Glutamatergic neuron (in vitro differentiated cells): ENCODE measurements around the gene RNF125. TPM values are rescaled to one million over a fixed set of nuclear protein-coding genes. Genes with fewer than 3 reads are reported as not detected.

ENCODE experiments used
- DNase-seq: peaks from one replicate; pipeline ENCODE4 v3.0.0; 2022
- H3K27ac Mint-ChIP-seq: one replicate; pipeline ENCODE4 v1.8.0; 2020; ENCODE audit warnings: mild to moderate bottlenecking, mixed read lengths, inconsistent platforms; ENCODE audit not compliant: unreplicated experiment
- H3K27me3 Mint-ChIP-seq: one replicate; pipeline ENCODE4 v1.8.0; 2020; ENCODE audit warnings: mild to moderate bottlenecking, moderate library complexity, mixed read lengths, inconsistent platforms; ENCODE audit not compliant: unreplicated experiment
- H3K36me3 Mint-ChIP-seq: one replicate; pipeline ENCODE4 v1.8.0; 2020; ENCODE audit warnings: mild to moderate bottlenecking, mixed read lengths, inconsistent platforms; ENCODE audit not compliant: unreplicated experiment
- H3K4me1 Mint-ChIP-seq: one replicate; pipeline ENCODE4 v1.8.0; 2020; ENCODE audit warnings: mild to moderate bottlenecking, low read depth, mixed read lengths, inconsistent platforms; ENCODE audit not compliant: unreplicated experiment
- H3K4me3 Mint-ChIP-seq: one replicate; pipeline ENCODE4 v1.8.0; 2020; ENCODE audit warnings: mild to moderate bottlenecking, mixed read lengths, inconsistent platforms; ENCODE audit not compliant: unreplicated experiment
- H3K9me3 Mint-ChIP-seq: one replicate; pipeline ENCODE4 v1.8.0; 2020; ENCODE audit warnings: mild to moderate bottlenecking, moderate library complexity, mixed read lengths, inconsistent platforms; ENCODE audit not compliant: unreplicated experiment
- CTCF ChIP-seq: fragments of 200-600 bp; sonication (generic); IDR thresholded peaks from one replicate; pipeline ENCODE4 v1.5.0; 2021; ENCODE audit not compliant: partially characterized antibody, unreplicated experiment
- total RNA-seq: library from RNA; stranded (reverse); fragmentation: NEBNext Ultra II Directional; extraction: Animal tissue kit (Norgen Biotek cat#: 25700); gene quantifications from one replicate; pipeline ENCODE4 v1.2.1, GENCODE V29; 2021; ENCODE audit not compliant: unreplicated experiment

The RNF125 gene
- total RNA-seq, 1 donor from 2014 or later, result 1.5 TPM

GRCh38 chr18:32037616-32038015 lies 19.0 kb downstream of the RNF125 start:
- no peaks in the 10 kb centered on the region for H3K4me1 Mint-ChIP-seq
- no peaks in the 10 kb centered on the region for H3K36me3 Mint-ChIP-seq
- peaks cover 1% of the 10 kb centered on the region for H3K9me3 Mint-ChIP-seq
- H3K27me3 Mint-ChIP-seq, result no peaks in the 10 kb centered on the region
- DNase-seq, result no peak
- no peak for TF ChIP-seq CTCF
- no peak overlapping the region for H3K27ac Mint-ChIP-seq
- H3K4me3 Mint-ChIP-seq, result no peak overlapping the region

GRCh38 chr18:32040936-32041335 lies 22.3 kb downstream of the RNF125 start:
- Mint-ChIP-seq H3K36me3 (no peaks in the 10 kb centered on the region), H3K27ac (no peak overlapping the region), H3K4me3 (no peak overlapping the region), H3K4me1 (no peaks in the 10 kb centered on the region), H3K27me3 (no peaks in the 10 kb centered on the region), H3K9me3 (peaks cover 1% of the 10 kb centered on the region)
- DNase-seq, result no peak
- no peak for TF ChIP-seq CTCF

- DNase-seq, result no peak
- H3K4me3 Mint-ChIP-seq, result no peak overlapping the region
- no peaks in the 10 kb centered on the region for H3K36me3 Mint-ChIP-seq
- no peak for TF ChIP-seq CTCF
- H3K4me1 Mint-ChIP-seq, result no peaks in the 10 kb centered on the region
- peaks cover 1% of the 10 kb centered on the region for H3K9me3 Mint-ChIP-seq
- no peak overlapping the region for H3K27ac Mint-ChIP-seq
- H3K27me3 Mint-ChIP-seq, result no peaks in the 10 kb centered on the region
Observed at GRCh38 chr18:32042337-32042736, 23.7 kb downstream of the RNF125 start.

GRCh38 chr18:32048507-32049091 lies 30.0 kb downstream of the RNF125 start:
- H3K27ac Mint-ChIP-seq, result no peak overlapping the region
- H3K36me3 Mint-ChIP-seq, result no peaks in the 10 kb centered on the region
- H3K4me3 Mint-ChIP-seq, result no peak overlapping the region
- no peaks in the 10 kb centered on the region for H3K4me1 Mint-ChIP-seq
- peaks cover 2% of the 10 kb centered on the region for H3K27me3 Mint-ChIP-seq
- DNase-seq, result no peak
- TF ChIP-seq CTCF, result no peak
- H3K9me3 Mint-ChIP-seq, result peaks cover 1% of the 10 kb centered on the region

GRCh38 chr18:32049393-32050171 lies 31.0 kb downstream of the RNF125 start:
- peaks cover 1% of the 10 kb centered on the region for H3K9me3 Mint-ChIP-seq
- no peak for DNase-seq
- H3K27me3 Mint-ChIP-seq, result peaks cover 2% of the 10 kb centered on the region
- no peaks in the 10 kb centered on the region for H3K4me1 Mint-ChIP-seq
- no peak overlapping the region for H3K27ac Mint-ChIP-seq
- H3K36me3 Mint-ChIP-seq, result no peaks in the 10 kb centered on the region
- no peak overlapping the region for H3K4me3 Mint-ChIP-seq
- TF ChIP-seq CTCF, result no peak
